Measurements from ENCODE around the gene TMEM179B.

The TMEM179B gene

GRCh38 chr11:62831520-62832335, 44.5 kb downstream of the TMEM179B start, which contains the start of gene STX5:
Gene STX5 (minus strand): TSS chr11:62832051. CDS start chr11:62831243, 808 bp downstream.
- H3K9me3 Mint-ChIP-seq: no peaks in the 10 kb centered on the region
- peaks cover 45% of the 10 kb centered on the region for H3K4me1 Mint-ChIP-seq
- peaks cover 39% of the 10 kb centered on the region for H3K36me3 Mint-ChIP-seq
- CTCF ChIA-PET: interaction anchor here (0.5 to 2.1 kb wide), 3 partner anchors 45 to 59 kb away, joined by 3 to 18 read pairs (median 3); partner anchors contain the start of genes SLC3A2 and TMEM179B
- H3K4me3 Mint-ChIP-seq: peak within 1 kb of the TSS; percentile 90
- peak; percentile 100 for DNase-seq
- peak within 1 kb of the TSS; percentile 98 for H3K27ac Mint-ChIP-seq
- H3K27me3 Mint-ChIP-seq: no peaks in the 10 kb centered on the region

GRCh38 chr11:62832336-62833234, 45.4 kb downstream of the TMEM179B start, which contains the start of gene TEX54:
Gene TEX54 (minus strand): TSS chr11:62832841.
- DNase-seq: no peak
- H3K36me3 Mint-ChIP-seq: peaks cover 34% of the 10 kb centered on the region
- no peaks in the 10 kb centered on the region for H3K27me3 Mint-ChIP-seq
- H3K9me3 Mint-ChIP-seq: no peaks in the 10 kb centered on the region
- H3K4me1 Mint-ChIP-seq: peaks cover 41% of the 10 kb centered on the region
- peak within 1 kb of the TSS; percentile 98 for H3K27ac Mint-ChIP-seq
- CTCF ChIA-PET: interaction anchor here (1.0 to 2.1 kb wide), 2 partner anchors 45 to 49 kb away, joined by 3 to 18 read pairs; partner anchors contain the start of genes SLC3A2 and TMEM179B
- H3K4me3 Mint-ChIP-seq: peak within 1 kb of the TSS; percentile 90

GRCh38 chr11:62835336-62835735, 48.1 kb downstream of the TMEM179B start:
- Mint-ChIP-seq H3K36me3 (peaks cover 39% of the 10 kb centered on the region), H3K4me3 (no peak overlapping the region), H3K27ac (no peak overlapping the region), H3K4me1 (peaks cover 46% of the 10 kb centered on the region), H3K9me3 (no peaks in the 10 kb centered on the region), H3K27me3 (no peaks in the 10 kb centered on the region)
- CTCF ChIA-PET: no interaction called here
- no peak for DNase-seq

GRCh38 chr11:62839050-62839945, 52.1 kb downstream of the TMEM179B start, which contains the start of gene WDR74:
Gene WDR74 (minus strand): TSS chr11:62839590. CDS start chr11:62839570, 20 bp downstream.
- CTCF ChIA-PET: interaction anchor here (0.6 kb wide), 1 partner anchor 53 kb away, joined by 5 read pairs; no protein-coding TSS in a partner anchor
- Mint-ChIP-seq H3K27me3 (no peaks in the 10 kb centered on the region), H3K9me3 (no peaks in the 10 kb centered on the region), H3K4me1 (peaks cover 33% of the 10 kb centered on the region), H3K27ac (no peak within 1 kb of the TSS), H3K36me3 (peaks cover 28% of the 10 kb centered on the region), H3K4me3 (no peak within 1 kb of the TSS)
- peak; percentile 97 for DNase-seq
